Measurements from ENCODE around the gene CPNE2. TPM values are rescaled to one million over a fixed set of nuclear protein-coding genes. Genes with fewer than 3 reads are reported as not detected.

Gene CPNE2
- total and polyA plus RNA-seq, 10 of the 15 experiments (the other 5 are each of a cell fraction or from before 2014, with no cell fraction given): 3.1 to 22.1 (median 9.9) TPM

DNA sequence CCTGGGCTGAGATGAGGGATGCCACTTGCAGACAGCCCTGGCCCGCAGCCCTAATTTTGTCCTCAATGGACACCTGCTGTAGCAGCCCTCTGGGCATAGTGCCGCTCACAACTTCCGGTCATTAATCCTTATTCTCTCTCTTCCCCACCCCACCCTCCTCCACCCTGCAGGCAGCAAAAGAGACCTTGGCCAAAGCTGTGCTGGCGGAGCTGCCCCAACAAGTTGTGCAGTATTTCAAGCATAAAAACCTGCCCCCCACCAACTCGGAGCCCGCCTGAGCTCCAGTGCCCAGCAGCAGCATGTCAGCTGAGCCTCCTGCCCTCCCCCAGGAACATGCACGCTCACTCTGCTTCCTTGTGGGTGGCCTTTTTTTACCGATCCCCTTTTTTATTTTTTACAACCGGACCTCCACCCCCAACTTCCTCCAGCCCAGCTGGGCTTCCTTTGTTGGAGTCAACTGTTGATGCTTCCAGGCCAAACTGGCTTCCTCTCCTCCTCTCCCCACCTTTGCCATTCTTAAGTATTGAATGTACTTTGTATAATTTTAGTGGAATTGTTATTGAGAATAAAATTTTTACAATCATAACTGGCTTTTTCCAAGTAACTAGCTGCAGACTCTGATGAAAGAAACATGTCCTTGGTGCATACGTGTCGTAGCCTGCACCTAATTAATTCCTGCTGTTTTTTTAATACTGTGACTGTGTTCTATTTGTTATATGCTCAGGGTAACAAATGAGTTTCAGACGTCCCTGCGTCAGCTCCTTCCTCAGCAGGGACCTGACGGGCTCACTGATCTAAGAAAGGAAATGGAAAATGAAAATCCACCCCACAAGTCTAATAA, 55.2 kb downstream of the CPNE2 start:
- BruUV-seq (replicated peaks): no TSS peak
- DNase-seq (ENCODE audit: low read depth, low spot score) (no peak), ATAC-seq (no peak), FAIRE-seq (no peak)
- peaks cover 15% of the 10 kb centered on the region for H3K4me1 ChIP-seq (ENCODE audit: control insufficient read depth, insufficient read depth, low read length)
- H3K27ac ChIP-seq (ENCODE audit: control insufficient read depth, insufficient read depth): no peak overlapping the region; the same call in 1 of the 2 replicates
- H3K36me3 ChIP-seq (ENCODE audit: control insufficient read depth in 2 of 2, insufficient read depth in 2 of 2, low read length in 1 of 2): peaks cover 4 to 6% of the 10 kb centered on the region in 2 experiments
- H3K4me3 ChIP-seq: no peak overlapping the region
- peak overlapping the region; percentile 13; the same call in 1 of the 2 replicates for H3K4me2 ChIP-seq (ENCODE audit: control insufficient read depth, insufficient read depth)
- ChIA-PET CTCF (interaction anchor here (0.9 to 1.2 kb wide), 2 partner anchors 54 to 55 kb away, joined by 3 to 5 read pairs; partner anchors contain the start of gene CPNE2), SMC1A (ENCODE audit: uncharacterized antibody, unreplicated experiment) (interaction anchor here (0.6 kb wide), 1 partner anchor 48 kb away, joined by 3 read pairs; no protein-coding TSS in a partner anchor), RAD21 (ENCODE audit: unreplicated experiment) (no interaction called here), POLR2A (interaction anchor here (0.6 to 1.4 kb wide), 2 partner anchors 20 to 230 kb away, joined by 3 to 5 read pairs; no protein-coding TSS in a partner anchor)
- intact Hi-C loops (cut with micrococcal nuclease; ENCODE audit: unreplicated experiment) (no loop called here), in situ Hi-C loops (cut with MboI) (no loop called here)
- H4K20me1 ChIP-seq (ENCODE audit: control insufficient read depth, insufficient read depth): no peaks in the 10 kb centered on the region
- WGBS (ENCODE audit: insufficient coverage, insufficient replicate concordance, low lambda C conversion rate, missing lambda C conversion rate): 41% methylated on average over 14 of the region's 14 CpGs
- no peaks in the 10 kb centered on the region for H3K9me3 ChIP-seq (replicated peaks; ENCODE audit: control insufficient read depth, insufficient read depth, low read length)
- H2AFZ ChIP-seq (ENCODE audit: control insufficient read depth, low read depth, low read length): no peak overlapping the region
- TF ChIP-seq FOXK2 (IDR thresholded peaks at IDR 0.05): no peak
- no peak for TF ChIP-seq SIN3A (IDR thresholded peaks at IDR 0.05; ENCODE audit: low read depth, low read length)
- TF ChIP-seq, protein P1, sequence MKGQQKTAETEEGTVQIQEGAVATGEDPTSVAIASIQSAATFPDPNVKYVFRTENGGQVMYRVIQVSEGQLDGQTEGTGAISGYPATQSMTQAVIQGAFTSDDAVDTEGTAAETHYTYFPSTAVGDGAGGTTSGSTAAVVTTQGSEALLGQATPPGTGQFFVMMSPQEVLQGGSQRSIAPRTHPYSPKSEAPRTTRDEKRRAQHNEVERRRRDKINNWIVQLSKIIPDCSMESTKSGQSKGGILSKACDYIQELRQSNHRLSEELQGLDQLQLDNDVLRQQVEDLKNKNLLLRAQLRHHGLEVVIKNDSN (IDR thresholded peaks at IDR 0.05; ENCODE audit: borderline replicate concordance, extremely low read length, insufficient read depth, low read depth, low read length): no peak
- TF ChIP-seq WRNIP1 (IDR thresholded peaks at IDR 0.05; ENCODE audit: borderline replicate concordance, low read depth, low read length): no peak
- no peak for TF ChIP-seq SUPT20H (IDR thresholded peaks at IDR 0.05; ENCODE audit: borderline replicate concordance, control insufficient read depth, low read depth, low read length)
- TF ChIP-seq ZNF384 (IDR thresholded peaks at IDR 0.05; ENCODE audit: borderline replicate concordance, low read depth, low read length): no peak
- TF ChIP-seq ZNF217 (IDR thresholded peaks at IDR 0.05): no peak
- TF ChIP-seq SMAD1 (IDR thresholded peaks at IDR 0.05; ENCODE audit: low read depth, partially characterized antibody): no peak
- no peak for TF ChIP-seq TBL1XR1 (IDR thresholded peaks at IDR 0.05; ENCODE audit: low read depth, low read length)
- no peaks in the 10 kb centered on the region for H3K27me3 ChIP-seq (replicated peaks in 1 of 2; ENCODE audit: control insufficient read depth in 2 of 2, insufficient read depth in 2 of 2, low read length in 1 of 2)
- 0 out of 2 replicates have a peak overlapping the region, but pooled peaks have one; percentile 12 for H3K9ac ChIP-seq (ENCODE audit: control insufficient read depth, insufficient read depth, low read length)
- H3K79me2 ChIP-seq (ENCODE audit: control insufficient read depth, insufficient read depth, low read length): no peaks in the 10 kb centered on the region
